ENCODE results near the gene TARS1. TPM values are rescaled to one million over a fixed set of nuclear protein-coding genes. Genes with fewer than 3 reads are reported as not detected.
"Not testable (repeated sequence)": the region's sequence is repeated elsewhere in the genome, so short reads cannot be mapped to it uniquely, and the experiment has no call there.

The TARS1 gene
- total RNA-seq, 4 donors from 2014 or later: 42.1 to 128 (median 99.1) TPM

GRCh38 chr5:33494466-33494865, 53.7 kb downstream of the TARS1 start:
- DNase-seq (ENCODE audit: low spot score): no peak
- no peak for ATAC-seq (ENCODE audit: low FRiP score)
- no peak for TF ChIP-seq CTCF (IDR thresholded peaks at IDR 0.05)

- no peak for TF ChIP-seq CTCF (IDR thresholded peaks at IDR 0.05)
- DNase-seq (ENCODE audit: low spot score): no peak
- no peak for ATAC-seq (ENCODE audit: low FRiP score)
Measured at GRCh38 chr5:33501260-33501659, 60.5 kb downstream of the TARS1 start.

GRCh38 chr5:33501899-33502298, 61.1 kb downstream of the TARS1 start:
- ATAC-seq (ENCODE audit: low FRiP score) (no peak), DNase-seq (ENCODE audit: low spot score) (no peak)
- no peak for TF ChIP-seq CTCF (IDR thresholded peaks at IDR 0.05)

- no peak for TF ChIP-seq CTCF (IDR thresholded peaks at IDR 0.05)
- no peak for DNase-seq (ENCODE audit: low spot score)
- ATAC-seq (ENCODE audit: low FRiP score): no peak
Measured at GRCh38 chr5:33504570-33504969, 63.8 kb downstream of the TARS1 start.

GRCh38 chr5:33507426-33507825, 66.7 kb downstream of the TARS1 start:
- ATAC-seq (ENCODE audit: low FRiP score) (no peak), DNase-seq (ENCODE audit: low spot score) (no peak)
- TF ChIP-seq CTCF (IDR thresholded peaks at IDR 0.05): no peak

GRCh38 chr5:33509036-33509435, 68.3 kb downstream of the TARS1 start:
- ATAC-seq (ENCODE audit: low FRiP score): no peak
- DNase-seq (ENCODE audit: low spot score): no peak
- no peak for TF ChIP-seq CTCF (IDR thresholded peaks at IDR 0.05)

- DNase-seq (ENCODE audit: low spot score): no peak
- TF ChIP-seq CTCF (IDR thresholded peaks at IDR 0.05): no peak
- ATAC-seq (ENCODE audit: low FRiP score): no peak
Measured at GRCh38 chr5:33513462-33514185, 72.9 kb downstream of the TARS1 start.

GRCh38 chr5:33515366-33515765, 74.6 kb downstream of the TARS1 start:
- not testable (repeated sequence) for DNase-seq (ENCODE audit: low spot score); ATAC-seq (ENCODE audit: low FRiP score)
